Stomach (tissue), 9 donors: Measurements from ENCODE around the gene PPARGC1A. TPM values are rescaled to one million over a fixed set of nuclear protein-coding genes. Genes with fewer than 3 reads are reported as not detected.

Source experiments
- DNase-seq, 2 donors: peaks; one replicate each; pipeline versions ENCODE4 v3.0.0 to v3.0.0-alpha.2; 2013 to 2019
- H3K27ac ChIP-seq, 5 donors: fragments of 200-600 bp in 4 of 5; sonication (generic) in 4 of 5; one replicate each; pipeline ENCODE4 v1.5.1; 2013 to 2019; ENCODE audit warnings: mild to moderate bottlenecking in 1 of 5, moderate library complexity in 1 of 5
- H3K27me3 ChIP-seq, 3 donors: fragments of 200-600 bp; sonication (generic); one replicate each; pipeline ENCODE4 v1.5.1; 2017 to 2019; ENCODE audit warnings: mixed run types in 1 of 3
- H3K36me3 ChIP-seq, 4 donors: fragments of 200-600 bp; sonication (generic); 1 replicate in 3 of 4; 2 replicates in 1 of 4; pipeline ENCODE4 v1.5.1; 2016 to 2019
- H3K4me1 ChIP-seq, 4 donors: fragments of 200-600 bp; sonication (generic); one replicate each; pipeline ENCODE4 v1.5.1; 2016 to 2019
- H3K4me3 ChIP-seq, 4 donors: fragments of 200-600 bp; sonication (generic) in 3 of 4; one replicate each; pipeline ENCODE4 v1.5.1; 2016 to 2019; ENCODE audit warnings: mild to moderate bottlenecking in 1 of 4
- H3K9me3 ChIP-seq, 4 donors: fragments of 200-600 bp; sonication (generic); one replicate each; pipeline ENCODE4 v1.5.1; 2016 to 2019
- EP300 ChIP-seq: sonication (generic); formaldehyde crosslinking; IDR thresholded peaks from one replicate; pipeline ENCODE4 v1.6.1; 2017; ENCODE audit warnings: antibody characterized with exemption
- POLR2A ChIP-seq, 4 donors: fragments of 450-650 bp; IDR thresholded peaks; one replicate each; pipeline ENCODE4 v1.6.1; 2016; ENCODE audit warnings: antibody characterized with exemption in 4 of 4, control low read depth in 2 of 4, mild to moderate bottlenecking in 1 of 4, moderate library complexity in 1 of 4
- POLR2AphosphoS5 ChIP-seq, 3 donors: sonication (generic); formaldehyde crosslinking; IDR thresholded peaks; one replicate each; pipeline ENCODE4 v1.6.1; 2016; ENCODE audit warnings: antibody characterized with exemption in 3 of 3
- WGBS, 5 donors: extraction: QIAGEN DNeasy Blood & Tissue Kit in 3 of 5; methylation state at CpG; one replicate each; pipeline versions ENCODE4 v1.1.5 to v1.1.7; 2013 to 2018; 5-methylcytosine and 5-hydroxymethylcytosine counted together
- intact Hi-C: fragments of 100-400 bp; cut with DNase I; formaldehyde crosslinking; loops from one replicate; pipeline ENCODE4 v1.15.1; 2023; ENCODE audit warnings: low total_unique reads
- polyA plus RNA-seq, 3 donors: library from polyadenylated mRNA; stranded (reverse); fragments of 200-250 nt; gene quantifications; one replicate each; pipeline ENCODE4 v1.2.3, GENCODE V29; 2013
- total RNA-seq, 5 donors: library from RNA; depleted of rRNA; stranded (reverse); fragments of >200 nt; gene quantifications; one replicate each; pipeline versions ENCODE4 v1.1.0 to v1.2.3, GENCODE V29; 2014 to 2016
- TF ChIP-seq, protein P1 (sequence below), 7 experiments: fragments of 450-650 bp in 4 of 7; fragments of 200-600 bp in 3 of 7; sonication (generic) in 3 of 7; IDR thresholded peaks; one replicate each; pipeline ENCODE4 v1.5.1; 2016 to 2019; ENCODE audit warnings: antibody characterized with exemption in 7 of 7, control low read depth in 2 of 7, mild to moderate bottlenecking in 1 of 7
- donor health status: healthy with polysubstance abuse.
- donor health status: Bipolar disorder and iron deficiency.
- donor health status: healthy.

PPARGC1A gene
- total and polyA plus RNA-seq, 8 donors, result 2.0 to 230 (median 13.1) TPM

- intact Hi-C loops, result no loop called here
- Histone ChIP-seq H3K36me3 (no peaks in the 10 kb centered on the region), H3K4me1 (peaks cover 11 to 49% (median 40%) of the 10 kb centered on the region in 4 donors), H3K9me3 (no peaks in the 10 kb centered on the region), H3K27me3 (no peaks in the 10 kb centered on the region), H3K27ac (peak overlapping the region; percentile 63 to 75 (median 72)), H3K4me3 (no peak overlapping the region)
- whole genome bisulfite sequencing, 5 donors, result 38 to 55% (median 47%) methylated on average over 10 of the region's 10 CpGs
- TF ChIP-seq POLR2A (IDR thresholded peaks at IDR 0.05) (no peak), POLR2AphosphoS5 (IDR thresholded peaks at IDR 0.05) (peak in 2 of 3 donors; percentile 35 to 90)
- peak; percentile 81 to 83 for DNase-seq
These were observed 41.1 kb upstream of the PPARGC1A start for GRCh38 chr4:23930750-23931488.

DNA sequence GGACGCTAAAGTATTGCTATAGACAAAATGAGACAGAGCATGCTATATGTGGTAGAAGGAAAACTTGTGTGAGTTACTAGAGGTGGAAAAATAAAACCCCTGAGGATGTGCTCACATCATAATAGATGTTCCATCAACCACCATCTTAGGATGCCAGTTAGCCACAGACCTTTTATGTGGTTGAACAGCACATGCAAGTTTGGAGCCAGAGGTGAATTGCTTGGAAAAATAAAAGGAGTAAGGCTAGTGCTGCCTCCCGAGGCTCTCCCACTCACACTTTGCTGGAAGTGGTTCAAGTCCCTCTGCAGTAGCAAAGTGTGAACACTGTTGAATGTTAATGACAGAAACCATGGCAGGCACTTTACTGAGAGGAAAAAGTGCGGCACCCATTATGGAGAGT, 39.4 kb upstream of the PPARGC1A start:
- no peak overlapping the region for H3K27ac ChIP-seq
- 77 to 92% (median 89%) methylated on average over 3 of the region's 3 CpGs for WGBS, 5 donors

DNA sequence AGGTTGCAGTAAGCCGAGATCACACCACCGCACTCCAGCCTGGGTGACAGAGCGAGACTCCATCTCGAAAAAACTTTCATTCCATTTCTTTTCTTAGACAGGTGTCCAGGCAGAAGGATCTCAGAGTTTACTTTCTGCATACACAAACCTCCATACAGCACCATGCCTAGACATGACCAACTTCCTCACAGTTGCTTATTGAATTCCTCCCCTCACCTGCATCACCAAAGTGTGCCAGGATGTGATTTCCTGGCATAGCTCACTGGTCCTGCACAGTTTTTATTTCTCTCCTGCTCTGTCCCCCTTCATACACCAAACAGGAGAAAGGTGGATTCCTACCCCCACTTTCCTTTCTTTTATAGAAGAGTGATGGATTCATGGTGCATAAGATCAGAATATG, 34.7 kb upstream of the PPARGC1A start:
- DNase-seq, result no peak
- no peak for TF ChIP-seq POLR2AphosphoS5 (IDR thresholded peaks at IDR 0.05)
- no peak for TF ChIP-seq EP300
- TF ChIP-seq POLR2A (IDR thresholded peaks at IDR 0.05), result no peak
- TF ChIP-seq, protein P1, sequence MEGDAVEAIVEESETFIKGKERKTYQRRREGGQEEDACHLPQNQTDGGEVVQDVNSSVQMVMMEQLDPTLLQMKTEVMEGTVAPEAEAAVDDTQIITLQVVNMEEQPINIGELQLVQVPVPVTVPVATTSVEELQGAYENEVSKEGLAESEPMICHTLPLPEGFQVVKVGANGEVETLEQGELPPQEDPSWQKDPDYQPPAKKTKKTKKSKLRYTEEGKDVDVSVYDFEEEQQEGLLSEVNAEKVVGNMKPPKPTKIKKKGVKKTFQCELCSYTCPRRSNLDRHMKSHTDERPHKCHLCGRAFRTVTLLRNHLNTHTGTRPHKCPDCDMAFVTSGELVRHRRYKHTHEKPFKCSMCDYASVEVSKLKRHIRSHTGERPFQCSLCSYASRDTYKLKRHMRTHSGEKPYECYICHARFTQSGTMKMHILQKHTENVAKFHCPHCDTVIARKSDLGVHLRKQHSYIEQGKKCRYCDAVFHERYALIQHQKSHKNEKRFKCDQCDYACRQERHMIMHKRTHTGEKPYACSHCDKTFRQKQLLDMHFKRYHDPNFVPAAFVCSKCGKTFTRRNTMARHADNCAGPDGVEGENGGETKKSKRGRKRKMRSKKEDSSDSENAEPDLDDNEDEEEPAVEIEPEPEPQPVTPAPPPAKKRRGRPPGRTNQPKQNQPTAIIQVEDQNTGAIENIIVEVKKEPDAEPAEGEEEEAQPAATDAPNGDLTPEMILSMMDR (IDR thresholded peaks at IDR 0.05), result no peak
- Histone ChIP-seq H3K27me3 (no peaks in the 10 kb centered on the region), H3K36me3 (no peaks in the 10 kb centered on the region), H3K4me3 (no peak overlapping the region), H3K9me3 (no peaks in the 10 kb centered on the region), H3K27ac (no peak overlapping the region), H3K4me1 (peaks cover 0 to 7% (median 2%) of the 10 kb centered on the region in 4 donors)
- 83 to 97% (median 94%) methylated on average over 4 of the region's 4 CpGs for WGBS, 5 donors
- intact Hi-C loops, result no loop called here

More for the DNA sequence above, 39.4 kb upstream of the PPARGC1A start:
- Histone ChIP-seq H3K4me1 (peaks cover 1 to 37% (median 31%) of the 10 kb centered on the region in 4 donors), H3K4me3 (no peak overlapping the region), H3K9me3 (no peaks in the 10 kb centered on the region), H3K36me3 (no peaks in the 10 kb centered on the region), H3K27me3 (no peaks in the 10 kb centered on the region)
- intact Hi-C loops, result no loop called here
- no peak for DNase-seq
- TF ChIP-seq EP300, result no peak
- TF ChIP-seq POLR2AphosphoS5 (IDR thresholded peaks at IDR 0.05), result no peak
- TF ChIP-seq, protein P1 (IDR thresholded peaks at IDR 0.05), result no peak
- TF ChIP-seq POLR2A (IDR thresholded peaks at IDR 0.05), result no peak

DNA sequence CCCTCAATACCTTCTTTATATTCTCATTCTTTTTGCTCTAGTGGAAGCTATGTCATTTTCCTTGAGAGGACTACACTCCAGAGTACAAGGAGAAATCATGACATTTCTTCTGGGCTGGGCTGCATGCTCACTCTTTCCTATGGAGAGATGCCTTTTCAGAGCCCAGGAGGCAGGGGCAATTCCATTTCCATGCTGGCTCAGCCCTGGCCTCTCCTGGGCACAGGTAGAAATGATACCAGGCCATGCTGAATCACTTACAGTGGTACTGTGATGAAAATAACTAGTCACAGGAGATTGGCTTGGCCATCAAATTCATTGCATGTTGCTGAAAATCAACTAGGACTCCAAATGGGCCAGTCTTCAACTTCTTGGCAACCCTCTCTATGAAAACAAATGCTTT, 34.0 kb upstream of the PPARGC1A start:
- Histone ChIP-seq H3K27me3 (no peaks in the 10 kb centered on the region), H3K4me1 (peaks cover 0 to 7% (median 2%) of the 10 kb centered on the region in 4 donors), H3K27ac (no peak overlapping the region), H3K36me3 (no peaks in the 10 kb centered on the region), H3K4me3 (no peak overlapping the region), H3K9me3 (no peaks in the 10 kb centered on the region)
- no peak for TF ChIP-seq EP300
- no peak for TF ChIP-seq POLR2AphosphoS5 (IDR thresholded peaks at IDR 0.05)
- no peak for TF ChIP-seq POLR2A (IDR thresholded peaks at IDR 0.05)
- TF ChIP-seq, protein P1 (IDR thresholded peaks at IDR 0.05), result no peak
- intact Hi-C loops, result no loop called here
- peak in 1 of 2 donors; percentile 16 for DNase-seq

- Histone ChIP-seq H3K4me3 (no peak overlapping the region), H3K27ac (peak overlapping the region in 1 of 5 donors; percentile 20), H3K36me3 (no peaks in the 10 kb centered on the region), H3K4me1 (peaks cover 0 to 7% (median 2%) of the 10 kb centered on the region in 4 donors), H3K27me3 (no peaks in the 10 kb centered on the region), H3K9me3 (no peaks in the 10 kb centered on the region)
- TF ChIP-seq, protein P1 (IDR thresholded peaks at IDR 0.05), result no peak
- peak in 1 of 3 donors; percentile 45 for TF ChIP-seq POLR2AphosphoS5 (IDR thresholded peaks at IDR 0.05)
- no peak for TF ChIP-seq POLR2A (IDR thresholded peaks at IDR 0.05)
- TF ChIP-seq EP300, result no peak
- DNase-seq, result no peak
- intact Hi-C loops, result no loop called here
- WGBS, 5 donors, result 30 to 49% (median 40%) methylated on average over 3 of the region's 3 CpGs
These were observed 33.3 kb upstream of the PPARGC1A start for GRCh38 chr4:23923141-23923540.
